Effector CD4-positive, alpha-beta T cell (primary cell): ENCODE results near the gene PDIA2. TPM values are rescaled to one million over a fixed set of nuclear protein-coding genes. Genes with fewer than 3 reads are reported as not detected.
A peak's percentile ranks its signal among the peaks of the same experiment; 100 is the strongest.
"Not testable (repeated sequence)": the region's sequence is repeated elsewhere in the genome, so short reads cannot be mapped to it uniquely, and the experiment has no call there.

Experiments
- DNase-seq: peaks from one replicate; pipeline ENCODE4 v3.0.0-alpha.2; 2020
- total RNA-seq: gene quantifications from one replicate; lab custom pipeline; 2026; lab: John Stamatoyannopoulos, UW

The PDIA2 gene, protein sequence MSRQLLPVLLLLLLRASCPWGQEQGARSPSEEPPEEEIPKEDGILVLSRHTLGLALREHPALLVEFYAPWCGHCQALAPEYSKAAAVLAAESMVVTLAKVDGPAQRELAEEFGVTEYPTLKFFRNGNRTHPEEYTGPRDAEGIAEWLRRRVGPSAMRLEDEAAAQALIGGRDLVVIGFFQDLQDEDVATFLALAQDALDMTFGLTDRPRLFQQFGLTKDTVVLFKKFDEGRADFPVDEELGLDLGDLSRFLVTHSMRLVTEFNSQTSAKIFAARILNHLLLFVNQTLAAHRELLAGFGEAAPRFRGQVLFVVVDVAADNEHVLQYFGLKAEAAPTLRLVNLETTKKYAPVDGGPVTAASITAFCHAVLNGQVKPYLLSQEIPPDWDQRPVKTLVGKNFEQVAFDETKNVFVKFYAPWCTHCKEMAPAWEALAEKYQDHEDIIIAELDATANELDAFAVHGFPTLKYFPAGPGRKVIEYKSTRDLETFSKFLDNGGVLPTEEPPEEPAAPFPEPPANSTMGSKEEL
- total RNA-seq, result not detected

GRCh38 chr16:283033-283805 lies at the start of gene PDIA2:
Gene PDIA2 (plus strand): TSS chr16:283164. CDS start chr16:283170, 6 bp downstream.
- no peak for DNase-seq

GRCh38 chr16:234468-235305 lies 48.3 kb upstream of the PDIA2 start, which contains the start of gene FAM234A:
Gene FAM234A (plus strand): TSS chr16:234821. CDS start chr16:254414, 19,593 bp downstream.
- peak; percentile 94 for DNase-seq

DNA sequence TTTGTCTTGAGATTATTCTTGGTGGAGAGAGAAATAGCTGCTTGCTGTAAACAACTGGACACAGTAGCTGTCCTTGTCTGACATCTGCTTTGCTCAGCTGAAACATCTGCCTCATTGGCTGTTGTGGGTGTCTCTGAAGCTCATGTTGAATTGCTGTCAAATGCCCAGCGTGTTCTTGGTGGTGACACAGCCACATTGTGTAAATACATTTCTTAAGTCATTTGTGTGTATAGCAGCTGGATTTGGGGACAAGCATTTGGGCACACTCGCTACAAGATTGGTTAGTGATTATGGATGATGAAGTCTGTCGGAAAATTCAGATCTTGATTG lies 43.1 kb upstream of the PDIA2 start:
- no peak for DNase-seq

DNA sequence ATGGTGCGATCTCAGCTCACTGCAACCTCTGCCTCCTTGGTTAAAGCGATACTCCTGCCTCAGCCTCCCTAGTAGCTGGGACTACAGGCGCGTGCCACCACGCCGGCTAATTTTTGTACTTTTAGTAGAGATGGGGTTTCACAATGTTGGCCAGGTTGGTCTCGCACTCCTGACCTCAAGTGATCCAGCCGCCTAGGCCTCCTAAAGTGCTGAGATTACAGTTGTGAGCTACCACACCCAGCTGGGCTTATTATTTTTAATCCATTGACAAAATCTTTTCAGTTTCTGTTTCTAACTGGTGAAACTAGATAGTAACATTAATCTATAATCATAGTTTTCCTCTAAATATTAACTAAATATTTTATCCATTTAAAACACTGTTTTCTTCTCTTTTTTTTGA lies 42.4 kb upstream of the PDIA2 start:
- no peak for DNase-seq

GRCh38 chr16:242281-242680 lies 40.7 kb upstream of the PDIA2 start:
- no peak for DNase-seq

DNA sequence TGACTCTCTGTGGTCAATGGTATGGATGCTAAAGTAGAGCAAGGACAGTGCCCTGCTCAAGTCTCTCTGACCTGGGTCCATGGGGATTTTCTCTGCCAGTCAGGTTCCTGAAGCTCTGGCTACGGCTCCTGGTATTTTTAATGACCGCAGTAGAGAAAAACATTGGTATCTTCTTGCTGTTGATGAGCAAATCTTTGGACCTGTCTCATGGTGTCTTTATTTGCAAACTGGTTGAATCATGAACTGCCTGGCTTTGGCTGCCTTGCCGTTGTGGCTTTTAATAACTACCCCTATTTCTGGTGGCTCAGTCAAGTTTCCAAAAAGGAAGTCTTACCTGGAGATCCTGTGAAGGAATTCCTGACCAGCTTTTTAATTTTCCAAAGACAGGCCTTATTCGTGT lies 39.6 kb upstream of the PDIA2 start:
- DNase-seq, result no peak

- no peak for DNase-seq
These were observed 37.9 kb upstream of the PDIA2 start for GRCh38 chr16:245105-245504.

DNA sequence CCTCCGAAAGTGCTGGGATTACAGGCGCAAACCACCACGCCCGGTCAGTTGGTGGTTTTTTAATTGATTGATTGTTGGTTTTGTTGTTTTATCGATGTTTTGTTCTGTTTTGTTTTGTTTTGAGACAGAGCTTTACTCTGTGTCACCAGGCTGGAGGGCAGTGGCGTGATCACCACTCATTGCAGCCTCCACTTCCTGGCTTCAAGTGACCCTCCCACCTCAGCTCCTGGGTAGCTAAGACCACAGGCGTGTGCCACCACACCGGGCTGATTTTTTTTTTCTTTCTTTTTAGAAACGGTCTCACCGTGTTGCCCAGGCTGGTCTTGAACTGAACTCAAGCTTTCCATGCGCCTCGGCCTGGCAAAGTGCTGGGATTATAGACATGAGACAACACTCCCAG lies 35.9 kb upstream of the PDIA2 start:
- no peak for DNase-seq

GRCh38 chr16:249431-249830 lies 33.5 kb upstream of the PDIA2 start:
- no peak for DNase-seq

GRCh38 chr16:252366-253337 lies 30.3 kb upstream of the PDIA2 start:
- no peak for DNase-seq

DNA sequence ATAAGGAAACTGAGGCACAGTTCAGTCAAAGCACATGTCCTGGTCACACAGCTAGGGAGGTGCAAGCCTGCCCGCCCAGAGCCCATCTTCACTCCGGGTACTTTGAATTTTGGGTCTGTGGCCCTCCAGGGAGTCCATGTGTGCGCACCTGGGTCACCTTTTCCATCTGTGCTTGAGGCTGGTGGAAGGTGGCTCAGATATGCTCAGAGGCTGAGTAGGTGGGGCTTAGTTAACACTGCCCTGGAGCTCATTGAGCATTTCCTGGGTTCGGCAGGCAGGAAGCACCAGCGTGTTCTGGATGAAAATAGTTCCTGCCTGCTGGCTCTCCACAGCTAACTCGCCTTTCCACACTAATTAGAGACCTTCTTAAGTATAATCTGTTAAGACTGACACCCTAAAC lies 29.1 kb upstream of the PDIA2 start:
- no peak for DNase-seq

GRCh38 chr16:254461-254860 lies 28.5 kb upstream of the PDIA2 start:
- DNase-seq, result no peak

GRCh38 chr16:255183-255582 lies 27.8 kb upstream of the PDIA2 start:
- no peak for DNase-seq

- DNase-seq, result not testable (repeated sequence)
These were observed 24.9 kb upstream of the PDIA2 start for GRCh38 chr16:258091-258490.

DNA sequence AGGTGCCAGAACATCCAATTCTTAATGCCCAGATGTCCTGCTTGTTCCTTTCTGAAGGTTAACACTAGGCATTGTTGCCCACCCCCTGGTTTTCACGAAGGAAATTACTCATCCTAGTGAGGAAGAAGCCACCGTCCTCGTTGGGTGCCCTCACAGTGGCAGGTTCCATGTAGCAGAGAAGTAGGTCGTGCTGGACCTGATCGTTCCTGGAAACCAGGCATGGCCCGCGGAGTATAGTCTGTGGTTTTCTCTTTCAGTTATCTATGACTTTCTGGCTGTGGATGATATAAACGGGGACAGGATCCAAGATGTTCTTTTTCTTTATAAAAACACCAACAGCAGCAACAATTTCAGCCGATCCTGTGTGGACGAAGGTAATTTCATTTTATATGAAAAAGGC lies 23.7 kb upstream of the PDIA2 start:
- no peak for DNase-seq

GRCh38 chr16:259814-260253 lies 23.1 kb upstream of the PDIA2 start:
- no peak for DNase-seq

DNA sequence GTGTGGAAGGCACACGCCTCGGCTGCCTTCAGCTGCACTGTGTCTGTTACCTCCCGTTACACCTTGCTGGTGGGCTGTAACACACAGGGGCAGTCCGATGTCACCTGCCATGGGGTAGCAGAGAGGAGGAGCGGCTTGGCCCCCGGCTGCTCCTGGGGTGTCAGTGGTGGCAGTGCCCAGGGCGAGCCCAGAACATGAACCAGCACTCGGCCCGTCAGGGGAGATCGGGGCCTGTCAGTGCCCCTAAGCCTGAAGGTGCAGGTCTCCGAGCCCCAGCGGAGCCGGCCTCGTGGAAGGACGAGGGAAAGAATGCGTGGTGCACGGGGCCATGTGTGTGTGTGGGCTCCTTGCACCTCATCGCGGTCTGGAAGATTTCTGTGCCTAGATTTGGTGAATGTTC lies 22.6 kb upstream of the PDIA2 start:
- no peak for DNase-seq

- DNase-seq, result no peak
These were observed 21.8 kb upstream of the PDIA2 start for GRCh38 chr16:261031-261691.

DNA sequence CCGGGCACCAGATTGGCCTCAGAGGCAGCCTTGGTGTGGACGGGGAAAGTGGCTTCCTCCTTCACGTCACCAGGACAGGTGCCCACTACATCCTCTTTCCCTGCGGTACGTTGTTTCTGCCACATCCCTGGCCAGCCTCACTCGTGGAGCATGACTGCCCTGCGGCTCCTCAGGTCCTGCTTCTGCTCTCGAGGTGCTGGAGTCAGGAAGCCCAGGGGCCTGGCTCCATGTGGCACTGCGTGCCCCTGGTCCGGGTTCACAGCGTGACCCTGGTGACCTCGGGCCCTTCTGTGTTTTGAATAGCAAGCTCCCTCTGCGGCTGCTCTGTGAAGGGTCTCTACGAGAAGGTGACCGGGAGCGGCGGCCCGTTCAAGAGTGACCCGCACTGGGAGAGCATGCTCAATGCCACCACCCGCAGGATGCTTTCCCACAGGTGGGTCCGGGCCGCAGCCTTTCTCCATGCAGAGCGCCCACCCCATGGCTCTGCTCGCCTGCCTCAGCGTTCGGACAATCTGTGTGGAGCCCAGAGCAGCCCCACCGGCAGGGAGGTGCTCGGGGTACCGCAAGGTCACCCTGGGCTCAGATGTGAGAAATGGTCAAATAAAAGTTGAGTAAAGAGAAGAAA lies 20.7 kb upstream of the PDIA2 start:
- no peak for DNase-seq

DNA sequence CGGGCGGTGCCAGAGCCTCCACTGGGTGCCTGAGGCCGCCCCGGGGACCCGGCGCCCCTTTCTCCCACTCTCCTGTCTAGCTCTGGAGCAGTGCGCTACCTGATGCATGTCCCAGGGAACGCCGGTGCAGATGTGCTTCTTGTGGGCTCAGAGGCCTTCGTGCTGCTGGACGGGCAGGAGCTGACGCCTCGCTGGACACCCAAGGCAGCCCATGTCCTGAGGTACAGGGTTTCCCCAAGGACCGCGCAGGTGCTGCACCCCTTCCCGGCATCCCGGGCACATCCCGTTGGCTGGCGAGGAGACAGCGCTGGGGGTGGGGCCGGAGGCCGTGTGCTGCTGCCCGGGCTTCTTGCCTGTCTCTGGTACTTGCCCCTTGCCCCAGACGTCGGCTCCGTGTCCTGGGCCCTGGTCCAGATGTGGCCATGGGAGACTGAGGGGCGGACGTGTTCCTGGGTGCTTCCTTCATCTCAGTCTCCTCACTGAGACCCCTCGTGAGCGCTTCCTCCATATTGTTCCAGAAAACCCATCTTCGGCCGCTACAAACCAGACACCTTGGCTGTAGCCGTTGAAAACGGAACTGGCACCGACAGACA lies 19.7 kb upstream of the PDIA2 start:
- no peak for DNase-seq
